GM23338 (cell line): ENCODE results near the gene C16orf74. TPM values are rescaled to one million over a fixed set of nuclear protein-coding genes. Genes with fewer than 3 reads are reported as not detected.

ENCODE experiments used
- REST ChIP-seq: IDR thresholded peaks from one replicate; pipeline ENCODE4 v1.6.1; 2018; ENCODE audit warnings: antibody characterized with exemption; ENCODE audit not compliant: unreplicated experiment
- STAT1 ChIP-seq: IDR thresholded peaks from one replicate; pipeline ENCODE4 v1.6.1; 2016; ENCODE audit warnings: antibody characterized with exemption; ENCODE audit not compliant: unreplicated experiment
- ZNF114 ChIP-seq: fragments of 250-450 bp; sonication (Bioruptor Pico); IDR thresholded peaks from 2 replicates; pipeline ENCODE4 v1.5.0; 2020; ENCODE audit warnings: mild to moderate bottlenecking, moderate library complexity
- ZNF331 ChIP-seq: fragments of 250-450 bp; sonication (Bioruptor Pico); IDR thresholded peaks from 2 replicates; pipeline ENCODE4 v1.5.0; 2020; ENCODE audit warnings: low read depth, mild to moderate bottlenecking, moderate library complexity
- polyA plus RNA-seq: library from polyadenylated mRNA; unstranded; fragments of >200 nt; fragmentation: Nextera tagmentation; extraction: Ambion mirVana; gene quantifications from 2 replicates; pipeline ENCODE4 v1.2.1, GENCODE V29; 2016
- total RNA-seq: library from RNA; depleted of rRNA; stranded (reverse); fragments of >200 nt; shearing (Covaris generic); gene quantifications from 2 replicates; pipeline ENCODE4 v1.2.3, GENCODE V29; 2014
- TF ChIP-seq, protein P1 (sequence below): fragments of 250-450 bp; sonication (Bioruptor Pico); IDR thresholded peaks from 2 replicates; pipeline ENCODE4 v1.5.0; 2020; ENCODE audit warnings: mild to moderate bottlenecking, moderate library complexity

The C16orf74 gene
- total and polyA plus RNA-seq, 2 experiments from 2014 or later = 12.1 to 19.1 TPM

DNA sequence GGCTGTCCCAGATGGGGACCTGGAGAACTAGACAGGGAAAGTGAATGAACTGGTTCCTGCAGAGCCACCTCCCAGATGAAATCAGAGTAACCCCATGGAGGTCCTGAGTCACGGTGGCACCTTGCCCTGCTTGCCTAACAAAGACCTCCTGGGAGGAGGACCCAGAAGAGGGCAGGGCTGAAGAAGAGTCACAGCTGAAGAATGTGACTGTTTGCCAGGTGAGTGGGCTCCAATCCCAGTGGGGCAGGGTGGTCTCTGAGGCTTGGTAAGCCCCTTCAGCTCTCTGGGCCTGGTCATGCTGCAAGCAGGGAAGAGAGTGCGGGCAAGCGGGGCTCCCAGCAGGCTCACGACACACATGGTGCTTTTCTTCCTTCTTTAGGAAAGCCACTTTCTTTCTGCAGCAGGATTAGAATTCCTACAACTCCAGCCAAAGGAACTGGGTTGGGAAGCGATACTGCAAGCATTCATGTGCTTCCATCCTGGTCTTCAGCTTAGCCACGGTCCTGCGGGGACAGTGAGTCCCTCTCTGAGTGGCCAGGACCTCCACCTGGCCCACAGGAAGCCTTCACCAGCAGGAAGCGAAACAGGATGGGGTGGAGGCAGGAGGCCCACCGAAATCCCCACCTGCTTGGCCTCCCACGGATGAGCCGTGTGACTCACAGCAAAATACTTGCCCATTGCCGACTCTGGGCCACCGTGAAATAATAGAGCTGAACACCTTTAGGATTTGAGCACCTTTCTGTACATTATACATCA is 4.3 kb downstream of the C16orf74 start (continued):
- TF ChIP-seq REST (no peak), ZNF114 (CRISPR knock-in tag) (no peak), STAT1 (no peak), ZNF331 (CRISPR knock-in tag) (no peak)
- TF ChIP-seq, protein P1, sequence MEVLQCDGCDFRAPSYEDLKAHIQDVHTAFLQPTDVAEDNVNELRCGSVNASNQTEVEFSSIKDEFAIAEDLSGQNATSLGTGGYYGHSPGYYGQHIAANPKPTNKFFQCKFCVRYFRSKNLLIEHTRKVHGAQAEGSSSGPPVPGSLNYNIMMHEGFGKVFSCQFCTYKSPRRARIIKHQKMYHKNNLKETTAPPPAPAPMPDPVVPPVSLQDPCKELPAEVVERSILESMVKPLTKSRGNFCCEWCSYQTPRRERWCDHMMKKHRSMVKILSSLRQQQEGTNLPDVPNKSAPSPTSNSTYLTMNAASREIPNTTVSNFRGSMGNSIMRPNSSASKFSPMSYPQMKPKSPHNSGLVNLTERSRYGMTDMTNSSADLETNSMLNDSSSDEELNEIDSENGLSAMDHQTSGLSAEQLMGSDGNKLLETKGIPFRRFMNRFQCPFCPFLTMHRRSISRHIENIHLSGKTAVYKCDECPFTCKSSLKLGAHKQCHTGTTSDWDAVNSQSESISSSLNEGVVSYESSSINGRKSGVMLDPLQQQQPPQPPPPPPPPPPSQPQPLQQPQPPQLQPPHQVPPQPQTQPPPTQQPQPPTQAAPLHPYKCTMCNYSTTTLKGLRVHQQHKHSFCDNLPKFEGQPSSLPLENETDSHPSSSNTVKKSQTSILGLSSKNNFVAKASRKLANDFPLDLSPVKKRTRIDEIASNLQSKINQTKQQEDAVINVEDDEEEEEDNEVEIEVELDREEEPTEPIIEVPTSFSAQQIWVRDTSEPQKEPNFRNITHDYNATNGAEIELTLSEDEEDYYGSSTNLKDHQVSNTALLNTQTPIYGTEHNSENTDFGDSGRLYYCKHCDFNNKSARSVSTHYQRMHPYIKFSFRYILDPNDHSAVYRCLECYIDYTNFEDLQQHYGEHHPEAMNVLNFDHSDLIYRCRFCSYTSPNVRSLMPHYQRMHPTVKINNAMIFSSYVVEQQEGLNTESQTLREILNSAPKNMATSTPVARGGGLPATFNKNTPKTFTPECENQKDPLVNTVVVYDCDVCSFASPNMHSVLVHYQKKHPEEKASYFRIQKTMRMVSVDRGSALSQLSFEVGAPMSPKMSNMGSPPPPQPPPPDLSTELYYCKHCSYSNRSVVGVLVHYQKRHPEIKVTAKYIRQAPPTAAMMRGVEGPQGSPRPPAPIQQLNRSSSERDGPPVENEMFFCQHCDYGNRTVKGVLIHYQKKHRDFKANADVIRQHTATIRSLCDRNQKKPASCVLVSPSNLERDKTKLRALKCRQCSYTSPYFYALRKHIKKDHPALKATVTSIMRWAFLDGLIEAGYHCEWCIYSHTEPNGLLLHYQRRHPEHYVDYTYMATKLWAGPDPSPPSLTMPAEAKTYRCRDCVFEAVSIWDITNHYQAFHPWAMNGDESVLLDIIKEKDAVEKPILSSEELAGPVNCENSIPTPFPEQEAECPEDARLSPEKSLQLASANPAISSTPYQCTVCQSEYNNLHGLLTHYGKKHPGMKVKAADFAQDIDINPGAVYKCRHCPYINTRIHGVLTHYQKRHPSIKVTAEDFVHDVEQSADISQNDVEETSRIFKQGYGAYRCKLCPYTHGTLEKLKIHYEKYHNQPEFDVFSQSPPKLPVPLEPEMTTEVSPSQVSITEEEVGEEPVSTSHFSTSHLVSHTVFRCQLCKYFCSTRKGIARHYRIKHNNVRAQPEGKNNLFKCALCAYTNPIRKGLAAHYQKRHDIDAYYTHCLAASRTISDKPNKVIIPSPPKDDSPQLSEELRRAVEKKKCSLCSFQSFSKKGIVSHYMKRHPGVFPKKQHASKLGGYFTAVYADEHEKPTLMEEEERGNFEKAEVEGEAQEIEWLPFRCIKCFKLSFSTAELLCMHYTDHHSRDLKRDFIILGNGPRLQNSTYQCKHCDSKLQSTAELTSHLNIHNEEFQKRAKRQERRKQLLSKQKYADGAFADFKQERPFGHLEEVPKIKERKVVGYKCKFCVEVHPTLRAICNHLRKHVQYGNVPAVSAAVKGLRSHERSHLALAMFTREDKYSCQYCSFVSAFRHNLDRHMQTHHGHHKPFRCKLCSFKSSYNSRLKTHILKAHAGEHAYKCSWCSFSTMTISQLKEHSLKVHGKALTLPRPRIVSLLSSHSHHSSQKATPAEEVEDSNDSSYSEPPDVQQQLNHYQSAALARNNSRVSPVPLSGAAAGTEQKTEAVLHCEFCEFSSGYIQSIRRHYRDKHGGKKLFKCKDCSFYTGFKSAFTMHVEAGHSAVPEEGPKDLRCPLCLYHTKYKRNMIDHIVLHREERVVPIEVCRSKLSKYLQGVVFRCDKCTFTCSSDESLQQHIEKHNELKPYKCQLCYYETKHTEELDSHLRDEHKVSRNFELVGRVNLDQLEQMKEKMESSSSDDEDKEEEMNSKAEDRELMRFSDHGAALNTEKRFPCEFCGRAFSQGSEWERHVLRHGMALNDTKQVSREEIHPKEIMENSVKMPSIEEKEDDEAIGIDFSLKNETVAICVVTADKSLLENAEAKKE (CRISPR knock-in tag) = no peak
